SH-SY5Y (cell line): ENCODE data around the gene TMOD4.

Experiments
- GATA2 ChIP-seq: IDR thresholded peaks from 2 replicates; pipeline ENCODE4 v1.6.1; 2011; ENCODE audit warnings: mild to moderate bottlenecking, low read depth, low read length
- GATA3 ChIP-seq: IDR thresholded peaks from 2 replicates; pipeline ENCODE4 v1.6.1; 2011; ENCODE audit warnings: low read depth, mild to moderate bottlenecking, low read length, moderate library complexity

DNA sequence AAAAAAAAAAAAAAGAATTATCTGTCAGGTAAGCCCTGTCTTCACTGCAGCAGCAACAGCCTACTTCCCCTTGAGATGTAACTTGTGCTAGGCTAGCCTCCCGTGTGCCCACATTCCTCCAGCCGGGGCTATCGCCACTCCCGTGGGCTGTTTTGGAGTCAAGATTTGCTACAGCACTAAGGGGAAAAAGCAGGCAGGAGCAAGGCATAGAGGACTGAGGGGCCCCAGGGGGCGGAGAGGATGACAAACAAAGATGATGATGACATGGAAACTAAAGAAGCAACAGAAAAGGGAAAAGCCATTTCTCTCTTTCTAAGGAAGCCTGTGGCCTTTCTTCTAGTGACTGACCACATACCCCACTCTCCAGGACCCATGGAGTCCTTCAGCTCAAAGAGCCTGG lies 17.5 kb downstream of the TMOD4 start:
- TF ChIP-seq GATA2: no peak
- TF ChIP-seq GATA3: no peak
